Neural progenitor cell (in vitro differentiated cells): ENCODE data around the gene PIK3CD.

Experiments
- EZH2 ChIP-seq: fragments of 200-600 bp; sonication (generic); IDR thresholded peaks from 2 replicates; pipeline ENCODE4 v1.6.1; 2017; ENCODE audit warnings: antibody characterized with exemption, mild to moderate bottlenecking, moderate library complexity
- EZH2phosphoT487 ChIP-seq: fragments of 200-600 bp; sonication (generic); IDR thresholded peaks from 2 replicates; pipeline ENCODE4 v1.6.1; 2017; ENCODE audit warnings: antibody characterized with exemption
- TF ChIP-seq, protein P1 (sequence below): fragments of 200-600 bp; sonication (generic); IDR thresholded peaks from 2 replicates; pipeline ENCODE4 v1.5.1; 2017; ENCODE audit warnings: antibody characterized with exemption, mild to moderate bottlenecking

DNA sequence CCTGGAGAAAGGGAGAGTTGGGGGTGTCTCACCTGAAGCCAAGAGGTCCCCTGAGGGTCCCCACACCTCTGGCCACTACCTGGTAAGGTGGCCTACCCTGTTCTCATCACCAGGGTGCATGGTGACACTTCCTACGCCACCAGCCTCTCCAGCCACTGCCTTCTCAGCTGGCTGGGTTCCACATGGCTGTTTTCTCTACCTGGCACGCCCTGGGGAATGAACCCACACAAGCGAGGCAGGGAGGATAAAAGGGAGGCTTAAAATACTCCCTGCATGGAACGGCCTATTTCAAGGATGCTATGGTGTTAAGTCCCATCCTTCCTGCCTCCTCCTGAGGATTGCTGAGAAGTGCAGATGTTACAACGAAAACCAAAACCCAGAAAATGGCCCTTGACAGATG, 84.7 kb downstream of the PIK3CD start:
- TF ChIP-seq, protein P1, sequence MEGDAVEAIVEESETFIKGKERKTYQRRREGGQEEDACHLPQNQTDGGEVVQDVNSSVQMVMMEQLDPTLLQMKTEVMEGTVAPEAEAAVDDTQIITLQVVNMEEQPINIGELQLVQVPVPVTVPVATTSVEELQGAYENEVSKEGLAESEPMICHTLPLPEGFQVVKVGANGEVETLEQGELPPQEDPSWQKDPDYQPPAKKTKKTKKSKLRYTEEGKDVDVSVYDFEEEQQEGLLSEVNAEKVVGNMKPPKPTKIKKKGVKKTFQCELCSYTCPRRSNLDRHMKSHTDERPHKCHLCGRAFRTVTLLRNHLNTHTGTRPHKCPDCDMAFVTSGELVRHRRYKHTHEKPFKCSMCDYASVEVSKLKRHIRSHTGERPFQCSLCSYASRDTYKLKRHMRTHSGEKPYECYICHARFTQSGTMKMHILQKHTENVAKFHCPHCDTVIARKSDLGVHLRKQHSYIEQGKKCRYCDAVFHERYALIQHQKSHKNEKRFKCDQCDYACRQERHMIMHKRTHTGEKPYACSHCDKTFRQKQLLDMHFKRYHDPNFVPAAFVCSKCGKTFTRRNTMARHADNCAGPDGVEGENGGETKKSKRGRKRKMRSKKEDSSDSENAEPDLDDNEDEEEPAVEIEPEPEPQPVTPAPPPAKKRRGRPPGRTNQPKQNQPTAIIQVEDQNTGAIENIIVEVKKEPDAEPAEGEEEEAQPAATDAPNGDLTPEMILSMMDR: no peak
- no peak for TF ChIP-seq EZH2
- no peak for TF ChIP-seq EZH2phosphoT487
